VCaP (cell line): ENCODE results near the gene PPP1R14C.
"Not testable (repeated sequence)": the region's sequence is repeated elsewhere in the genome, so short reads cannot be mapped to it uniquely, and the experiment has no call there.

Source experiments
- H3K27ac ChIP-seq: fragments of 450-650 bp; 2 replicates; pipeline ENCODE4 v1.5.1; 2017
- CTCF ChIP-seq: fragments of 450-650 bp; conservative IDR thresholded peaks from 2 replicates; pipeline ENCODE4 v1.5.1; 2017; ENCODE audit warnings: mild to moderate bottlenecking, moderate library complexity

Gene PPP1R14C

GRCh38 chr6:150236114-150236513 lies 93.3 kb downstream of the PPP1R14C start:
- no peak overlapping the region for H3K27ac ChIP-seq
- no peak for TF ChIP-seq CTCF

DNA sequence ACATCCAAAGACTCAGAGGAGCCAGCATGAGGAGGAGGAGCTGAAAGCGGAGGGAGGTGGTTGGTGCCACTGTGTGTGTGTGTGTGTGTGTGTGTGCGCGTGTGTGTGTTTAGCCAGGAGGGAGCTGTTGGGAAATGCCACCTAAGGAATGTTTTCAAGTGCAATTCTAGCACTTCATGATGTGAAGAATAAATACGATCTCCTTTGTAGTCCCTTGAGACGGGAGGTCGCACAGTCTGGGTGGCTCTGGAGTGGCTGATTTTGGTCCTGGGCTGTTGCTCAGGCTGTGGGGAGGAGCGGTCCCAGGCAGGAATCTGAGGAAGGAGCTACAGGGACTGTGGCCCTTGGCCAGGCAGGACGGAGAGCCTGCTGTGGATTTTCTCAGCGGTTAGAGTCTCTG lies 93.7 kb downstream of the PPP1R14C start:
- no peak for TF ChIP-seq CTCF
- no peak overlapping the region for H3K27ac ChIP-seq

- H3K27ac ChIP-seq = no peak overlapping the region
- no peak for TF ChIP-seq CTCF
These were observed 94.8 kb downstream of the PPP1R14C start for GRCh38 chr6:150237626-150238025.

- no peak for TF ChIP-seq CTCF
- no peak overlapping the region for H3K27ac ChIP-seq
These were observed 95.5 kb downstream of the PPP1R14C start for GRCh38 chr6:150238336-150238741.

GRCh38 chr6:150238846-150239407 lies 96.1 kb downstream of the PPP1R14C start:
- TF ChIP-seq CTCF = no peak
- no peak overlapping the region for H3K27ac ChIP-seq

DNA sequence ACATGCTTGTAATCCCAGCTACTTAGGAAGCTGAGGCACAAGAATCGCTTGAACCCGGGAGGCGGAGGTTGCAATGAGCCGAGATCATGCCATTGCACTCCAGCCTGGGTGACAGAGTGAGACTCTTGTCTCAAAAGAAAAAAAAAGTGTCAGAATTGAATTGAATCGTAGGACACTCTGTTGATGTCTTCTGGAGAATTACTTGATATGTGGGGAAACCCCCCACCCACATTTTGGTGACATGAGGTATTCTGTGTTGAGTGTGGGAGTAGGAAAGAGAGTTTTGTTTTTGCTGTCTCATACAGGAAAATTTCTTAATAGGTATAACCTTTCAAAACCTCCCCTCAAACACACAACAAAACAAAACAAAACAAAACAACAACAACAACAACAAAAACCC lies 98.9 kb downstream of the PPP1R14C start:
- H3K27ac ChIP-seq = not testable (repeated sequence)

- no peak overlapping the region for H3K27ac ChIP-seq
- no peak for TF ChIP-seq CTCF
These were observed 100.9 kb downstream of the PPP1R14C start for GRCh38 chr6:150243620-150244314.

- no peak overlapping the region for H3K27ac ChIP-seq
- no peak for TF ChIP-seq CTCF
These were observed 102.5 kb downstream of the PPP1R14C start for GRCh38 chr6:150245148-150245935.
